Panc1 (cell line): ENCODE measurements around the gene NPNT. TPM values are rescaled to one million over a fixed set of nuclear protein-coding genes. Genes with fewer than 3 reads are reported as not detected.

Experiments used
- ATAC-seq: fragments of 200-7000 bp; cut with Tn5 transposase; 2 replicates; pipeline ENCODE4 v1.9.1; 2020; ENCODE audit warnings: mild to moderate bottlenecking, moderate library complexity
- BruUV-seq: library from RNA; stranded (reverse); fragments of 400-500 nt; replicated peaks from 2 replicates; lab custom pipeline; 2021; lab: Mats Ljungman, UMichigan
- CTCF ChIA-PET: fragments of 300-600 bp; sonication (Branson Sonifier 250); formaldehyde crosslinking; loops from one replicate; lab custom pipeline; 2022; ENCODE audit warnings: antibody characterized with exemption; lab: Charles Lee
- POLR2A ChIA-PET: fragments of 300-600 bp; sonication (Branson Sonifier 250); formaldehyde crosslinking; loops from one replicate; lab custom pipeline; 2022; ENCODE audit warnings: antibody characterized with exemption; lab: Charles Lee
- DNase-seq: peaks from one replicate; pipeline ENCODE4 v3.0.0-alpha.2; 2010; ENCODE audit warnings: low read depth, low spot score
- H3K27ac ChIP-seq: 2 replicates; pipeline ENCODE4 v1.5.1; 2011; ENCODE audit warnings: mild to moderate bottlenecking, low read length, inconsistent platforms
- H3K27me3 ChIP-seq: fragments of 200-500 bp; sonication (Bioruptor generic); 2 replicates; pipeline ENCODE4 v1.6.0; 2014; ENCODE audit warnings: low read length, inconsistent platforms; ENCODE audit not compliant: control insufficient read depth, insufficient read depth
- H3K36me3 ChIP-seq: fragments of 200-500 bp; sonication (Bioruptor generic); 2 replicates; pipeline ENCODE4 v1.5.1; 2014; ENCODE audit warnings: inconsistent platforms, mild to moderate bottlenecking, low read length, moderate library complexity; ENCODE audit not compliant: control insufficient read depth, insufficient read depth
- H3K4me1 ChIP-seq: 2 replicates; pipeline ENCODE4 v1.5.1; 2011; ENCODE audit warnings: inconsistent platforms, mild to moderate bottlenecking, low read length, moderate library complexity; ENCODE audit not compliant: control insufficient read depth, insufficient read depth
- H3K4me3 ChIP-seq, 2 experiments: 2 replicates each; pipeline ENCODE4 v1.5.1; 2011 to 2012; ENCODE audit warnings: low read depth in 2 of 2, low read length in 2 of 2, mild to moderate bottlenecking in 2 of 2, inconsistent platforms in 1 of 2, moderate library complexity in 1 of 2
- H3K9me3 ChIP-seq: fragments of 200-500 bp; sonication (Bioruptor generic); 2 replicates; pipeline ENCODE4 v1.5.1; 2014; ENCODE audit warnings: low read depth, mild to moderate bottlenecking, inconsistent platforms, low read length, moderate library complexity; ENCODE audit not compliant: control insufficient read depth, insufficient read depth
- CTCF ChIP-seq: fragments of 450-650 bp; IDR thresholded peaks from 2 replicates; pipeline ENCODE4 v1.5.1; 2017; ENCODE audit warnings: mild to moderate bottlenecking
- POLR2AphosphoS5 ChIP-seq: IDR thresholded peaks from 2 replicates; pipeline ENCODE4 v1.6.1; 2012; ENCODE audit warnings: mild to moderate bottlenecking, low read depth, low read length, moderate library complexity
- REST ChIP-seq, 2 experiments: IDR thresholded peaks; 2 replicates each; pipeline ENCODE4 v1.6.1; 2011 to 2012; ENCODE audit warnings: low read depth in 2 of 2, control low read depth in 1 of 2, low read length in 1 of 2, mild to moderate bottlenecking in 1 of 2, moderate library complexity in 1 of 2; ENCODE audit not compliant: insufficient read depth in 1 of 2
- SIN3A ChIP-seq: IDR thresholded peaks from 2 replicates; pipeline ENCODE4 v1.6.1; 2012; ENCODE audit warnings: low read depth, mild to moderate bottlenecking, low read length, moderate library complexity, borderline replicate concordance; ENCODE audit not compliant: insufficient read depth
- TCF7L2 ChIP-seq: IDR thresholded peaks from 2 replicates; pipeline ENCODE4 v1.6.1; 2011; ENCODE audit warnings: mild to moderate bottlenecking, low read depth, low read length, inconsistent platforms
- in situ Hi-C: cut with HindIII; loops from 2 replicates; pipeline ENCODE4 v1.10.0; 2016; ENCODE audit warnings: low sequenced_read_pairs, low pct_unique_long_range_greater_than_20kb
- intact Hi-C: fragments of 100-400 bp; cut with micrococcal nuclease; formaldehyde crosslinking; loops from one replicate; pipeline ENCODE4 v1.10.0; 2022; ENCODE audit not compliant: unreplicated experiment
- total RNA-seq: library from RNA; stranded (reverse); gene quantifications from one replicate; pipeline ENCODE4 v1.2.1, GENCODE V29; 2021; ENCODE audit not compliant: unreplicated experiment

NPNT gene
- total RNA-seq, 1 experiment from 2014 or later = 1.9 TPM

- H3K9me3 ChIP-seq = no peaks in the 10 kb centered on the region
- no peaks in the 10 kb centered on the region for H3K36me3 ChIP-seq
- intact Hi-C loops = no loop called here
- in situ Hi-C loops = no loop called here
- POLR2A ChIA-PET = no interaction called here
- no peak overlapping the region for H3K27ac ChIP-seq
- TF ChIP-seq POLR2AphosphoS5 = no peak
- TF ChIP-seq REST (IDR thresholded peaks at IDR 0.05; ENCODE audit: insufficient read depth in 1 of 2, low read depth in 2 of 2, low read length in 1 of 2) = no peak
- TF ChIP-seq TCF7L2 = no peak
- no peak for TF ChIP-seq SIN3A
- no peak for TF ChIP-seq CTCF
- ATAC-seq = no peak
- CTCF ChIA-PET = no interaction called here
- no peak for DNase-seq
- no peaks in the 10 kb centered on the region for H3K4me1 ChIP-seq
- no peak overlapping the region for H3K4me3 ChIP-seq
- no TSS peak for BruUV-seq
- H3K27me3 ChIP-seq = no peaks in the 10 kb centered on the region
These were observed 26.0 kb downstream of the NPNT start for GRCh38 chr4:105921301-105921700.

GRCh38 chr4:105923497-105924238 is 28.4 kb downstream of the NPNT start:
- intact Hi-C loops = no loop called here
- BruUV-seq = no TSS peak
- ChIA-PET POLR2A (no interaction called here), CTCF (no interaction called here)
- in situ Hi-C loops = no loop called here
- no peaks in the 10 kb centered on the region for H3K4me1 ChIP-seq
- no peaks in the 10 kb centered on the region for H3K36me3 ChIP-seq
- no peaks in the 10 kb centered on the region for H3K9me3 ChIP-seq
- TF ChIP-seq POLR2AphosphoS5 (no peak), REST (IDR thresholded peaks at IDR 0.05; ENCODE audit: insufficient read depth in 1 of 2, low read depth in 2 of 2, low read length in 1 of 2) (no peak), SIN3A (no peak), TCF7L2 (no peak)
- H3K4me3 ChIP-seq = no peak overlapping the region
- H3K27ac ChIP-seq = no peak overlapping the region
- DNase-seq (no peak), ATAC-seq (no peak)
- no peaks in the 10 kb centered on the region for H3K27me3 ChIP-seq
